Activated CD4-positive, alpha-beta T cell treated with anti-CD3 and anti-CD28 coated beads, Interleukin-2, Interleukin-6, amounts not matched to agents 100 ng/mL and 50 ng/mL, durations not matched to agents 16 hours and 8 hours (primary cell): ENCODE measurements around the gene FNDC11.
A peak's percentile ranks its signal among the peaks of the same experiment; 100 is the strongest.
"Not testable (repeated sequence)": the region's sequence is repeated elsewhere in the genome, so short reads cannot be mapped to it uniquely, and the experiment has no call there.

Experiments
- DNase-seq: peaks from one replicate; pipeline ENCODE4 v3.0.0-alpha.2; 2020

FNDC11 gene

GRCh38 chr20:63568170-63568981 lies 14.4 kb downstream of the FNDC11 start:
- DNase-seq: no peak

- peak; percentile 19 for DNase-seq
Observed at GRCh38 chr20:63568986-63569949, 15.3 kb downstream of the FNDC11 start.

- no peak for DNase-seq
Observed at GRCh38 chr20:63570281-63571086, 16.5 kb downstream of the FNDC11 start.

- DNase-seq: not testable (repeated sequence)
Observed at GRCh38 chr20:63571087-63571478, 17.1 kb downstream of the FNDC11 start.

- DNase-seq: no peak
Observed at GRCh38 chr20:63572071-63572787, 18.3 kb downstream of the FNDC11 start.

GRCh38 chr20:63572788-63573646 lies 19.1 kb downstream of the FNDC11 start:
- no peak for DNase-seq

- no peak for DNase-seq
Observed at GRCh38 chr20:63573647-63574131, 19.7 kb downstream of the FNDC11 start.

- peak; percentile 62 for DNase-seq
Observed at GRCh38 chr20:63574156-63574828, 20.3 kb downstream of the FNDC11 start, which contains the start of gene HELZ2. Gene HELZ2 (minus strand): TSS chr20:63574239. CDS start chr20:63572385, 1,854 bp downstream.

- DNase-seq: no peak
Observed at GRCh38 chr20:63574829-63575743, 21.1 kb downstream of the FNDC11 start.

- no peak for DNase-seq
Observed at GRCh38 chr20:63576311-63576710, 22.4 kb downstream of the FNDC11 start.

GRCh38 chr20:63577317-63577894 lies 23.4 kb downstream of the FNDC11 start:
- no peak for DNase-seq

GRCh38 chr20:63578224-63579016 lies 24.5 kb downstream of the FNDC11 start:
- no peak for DNase-seq

GRCh38 chr20:63579017-63579694 lies 25.2 kb downstream of the FNDC11 start:
- DNase-seq: no peak

GRCh38 chr20:63580796-63581461 lies 27.0 kb downstream of the FNDC11 start:
- DNase-seq: peak; percentile 59

GRCh38 chr20:63582382-63583063 lies 28.6 kb downstream of the FNDC11 start:
- no peak for DNase-seq
